ENCODE results near the gene LRP1B.
A peak's percentile ranks its signal among the peaks of the same experiment; 100 is the strongest.

Gene LRP1B

GRCh38 chr2:140801311-140801710 is 1329.5 kb downstream of the LRP1B start:
- Histone ChIP-seq H3K27me3 (ENCODE audit: insufficient read depth, insufficient read length) (no peaks in the 10 kb centered on the region), H3K36me3 (ENCODE audit: insufficient read depth, insufficient read length, low read length) (no peaks in the 10 kb centered on the region), H3K9ac (ENCODE audit: insufficient read length, low read depth) (no peak overlapping the region), H3K4me1 (ENCODE audit: insufficient read depth, insufficient read length) (no peaks in the 10 kb centered on the region), H3K4me3 (ENCODE audit: insufficient read length, low read depth) (no peak overlapping the region), H3K9me3 (ENCODE audit: insufficient read depth, low read length) (no peaks in the 10 kb centered on the region)
- no peak for DNase-seq (ENCODE audit: low read depth, low spot score)
- no peak for TF ChIP-seq ZNF274 (IDR thresholded peaks at IDR 0.05; ENCODE audit: low read depth, low read length)
- no peak for TF ChIP-seq YY1 (IDR thresholded peaks at IDR 0.05; ENCODE audit: insufficient read depth, insufficient read length)
- no peak for TF ChIP-seq SUZ12 (IDR thresholded peaks at IDR 0.05; ENCODE audit: extremely low read depth, insufficient read depth, insufficient read length)

- no peaks in the 10 kb centered on the region for H3K4me1 ChIP-seq (ENCODE audit: insufficient read depth, insufficient read length)
- no peaks in the 10 kb centered on the region for H3K27me3 ChIP-seq (ENCODE audit: insufficient read depth, insufficient read length)
- TF ChIP-seq SUZ12 (IDR thresholded peaks at IDR 0.05; ENCODE audit: extremely low read depth, insufficient read depth, insufficient read length) (no peak), YY1 (IDR thresholded peaks at IDR 0.05; ENCODE audit: insufficient read depth, insufficient read length) (no peak), ZNF274 (IDR thresholded peaks at IDR 0.05; ENCODE audit: low read depth, low read length) (no peak)
- no peak for DNase-seq (ENCODE audit: low read depth, low spot score)
- no peaks in the 10 kb centered on the region for H3K9me3 ChIP-seq (ENCODE audit: insufficient read depth, low read length)
- no peak overlapping the region for H3K4me3 ChIP-seq (ENCODE audit: insufficient read length, low read depth)
- H3K9ac ChIP-seq (ENCODE audit: insufficient read length, low read depth), result no peak overlapping the region
- no peaks in the 10 kb centered on the region for H3K36me3 ChIP-seq (ENCODE audit: insufficient read depth, insufficient read length, low read length)
Measured at GRCh38 chr2:140797718-140798117, 1333.1 kb downstream of the LRP1B start.

- H3K4me1 ChIP-seq (ENCODE audit: insufficient read depth, insufficient read length), result no peaks in the 10 kb centered on the region
Measured at GRCh38 chr2:140791802-140792201, 1339.0 kb downstream of the LRP1B start.

GRCh38 chr2:140786585-140786984 is 1344.2 kb downstream of the LRP1B start:
- Histone ChIP-seq H3K27me3 (ENCODE audit: insufficient read depth, insufficient read length) (no peaks in the 10 kb centered on the region), H3K9ac (ENCODE audit: insufficient read length, low read depth) (no peak overlapping the region), H3K4me3 (ENCODE audit: insufficient read length, low read depth) (no peak overlapping the region), H3K4me1 (ENCODE audit: insufficient read depth, insufficient read length) (no peaks in the 10 kb centered on the region), H3K9me3 (ENCODE audit: insufficient read depth, low read length) (no peaks in the 10 kb centered on the region), H3K36me3 (ENCODE audit: insufficient read depth, insufficient read length, low read length) (no peaks in the 10 kb centered on the region)
- TF ChIP-seq ZNF274 (IDR thresholded peaks at IDR 0.05; ENCODE audit: low read depth, low read length) (no peak), YY1 (IDR thresholded peaks at IDR 0.05; ENCODE audit: insufficient read depth, insufficient read length) (no peak), SUZ12 (IDR thresholded peaks at IDR 0.05; ENCODE audit: extremely low read depth, insufficient read depth, insufficient read length) (no peak)
- peak; percentile 69 for DNase-seq (ENCODE audit: low read depth, low spot score)

More at GRCh38 chr2:140791802-140792201, 1339.0 kb downstream of the LRP1B start:
- H3K4me3 ChIP-seq (ENCODE audit: insufficient read length, low read depth), result no peak overlapping the region
- no peaks in the 10 kb centered on the region for H3K27me3 ChIP-seq (ENCODE audit: insufficient read depth, insufficient read length)
- DNase-seq (ENCODE audit: low read depth, low spot score), result no peak
- TF ChIP-seq SUZ12 (IDR thresholded peaks at IDR 0.05; ENCODE audit: extremely low read depth, insufficient read depth, insufficient read length) (no peak), ZNF274 (IDR thresholded peaks at IDR 0.05; ENCODE audit: low read depth, low read length) (no peak), YY1 (IDR thresholded peaks at IDR 0.05; ENCODE audit: insufficient read depth, insufficient read length) (no peak)
- H3K36me3 ChIP-seq (ENCODE audit: insufficient read depth, insufficient read length, low read length), result no peaks in the 10 kb centered on the region
- H3K9me3 ChIP-seq (ENCODE audit: insufficient read depth, low read length), result no peaks in the 10 kb centered on the region
- no peak overlapping the region for H3K9ac ChIP-seq (ENCODE audit: insufficient read length, low read depth)

- Histone ChIP-seq H3K27me3 (ENCODE audit: insufficient read depth, insufficient read length) (no peaks in the 10 kb centered on the region), H3K9ac (ENCODE audit: insufficient read length, low read depth) (no peak overlapping the region), H3K36me3 (ENCODE audit: insufficient read depth, insufficient read length, low read length) (no peaks in the 10 kb centered on the region), H3K4me3 (ENCODE audit: insufficient read length, low read depth) (no peak overlapping the region), H3K9me3 (ENCODE audit: insufficient read depth, low read length) (no peaks in the 10 kb centered on the region), H3K4me1 (ENCODE audit: insufficient read depth, insufficient read length) (no peaks in the 10 kb centered on the region)
- TF ChIP-seq ZNF274 (IDR thresholded peaks at IDR 0.05; ENCODE audit: low read depth, low read length) (no peak), SUZ12 (IDR thresholded peaks at IDR 0.05; ENCODE audit: extremely low read depth, insufficient read depth, insufficient read length) (no peak), YY1 (IDR thresholded peaks at IDR 0.05; ENCODE audit: insufficient read depth, insufficient read length) (no peak)
- DNase-seq (ENCODE audit: low read depth, low spot score), result no peak
Measured at GRCh38 chr2:140775411-140775810, 1355.4 kb downstream of the LRP1B start.

- Histone ChIP-seq H3K27me3 (ENCODE audit: insufficient read depth, insufficient read length) (no peaks in the 10 kb centered on the region), H3K4me1 (ENCODE audit: insufficient read depth, insufficient read length) (no peaks in the 10 kb centered on the region), H3K9ac (ENCODE audit: insufficient read length, low read depth) (no peak overlapping the region), H3K36me3 (ENCODE audit: insufficient read depth, insufficient read length, low read length) (no peaks in the 10 kb centered on the region), H3K4me3 (ENCODE audit: insufficient read length, low read depth) (no peak overlapping the region), H3K9me3 (ENCODE audit: insufficient read depth, low read length) (no peaks in the 10 kb centered on the region)
- TF ChIP-seq ZNF274 (IDR thresholded peaks at IDR 0.05; ENCODE audit: low read depth, low read length) (no peak), SUZ12 (IDR thresholded peaks at IDR 0.05; ENCODE audit: extremely low read depth, insufficient read depth, insufficient read length) (no peak), YY1 (IDR thresholded peaks at IDR 0.05; ENCODE audit: insufficient read depth, insufficient read length) (no peak)
- DNase-seq (ENCODE audit: low read depth, low spot score), result no peak
Measured at GRCh38 chr2:140770645-140771044, 1360.2 kb downstream of the LRP1B start.

GRCh38 chr2:140761807-140762206 is 1369.0 kb downstream of the LRP1B start:
- H3K36me3 ChIP-seq (ENCODE audit: insufficient read depth, insufficient read length, low read length), result no peaks in the 10 kb centered on the region
- no peaks in the 10 kb centered on the region for H3K9me3 ChIP-seq (ENCODE audit: insufficient read depth, low read length)
- H3K4me3 ChIP-seq (ENCODE audit: insufficient read length, low read depth), result no peak overlapping the region
- no peaks in the 10 kb centered on the region for H3K4me1 ChIP-seq (ENCODE audit: insufficient read depth, insufficient read length)
- no peak for TF ChIP-seq YY1 (IDR thresholded peaks at IDR 0.05; ENCODE audit: insufficient read depth, insufficient read length)
- no peak for TF ChIP-seq SUZ12 (IDR thresholded peaks at IDR 0.05; ENCODE audit: extremely low read depth, insufficient read depth, insufficient read length)
- TF ChIP-seq ZNF274 (IDR thresholded peaks at IDR 0.05; ENCODE audit: low read depth, low read length), result no peak
- H3K27me3 ChIP-seq (ENCODE audit: insufficient read depth, insufficient read length), result no peaks in the 10 kb centered on the region
- H3K9ac ChIP-seq (ENCODE audit: insufficient read length, low read depth), result no peak overlapping the region
- no peak for DNase-seq (ENCODE audit: low read depth, low spot score)

Measured in NT2/D1 (cell line).